ENCODE data around the gene TRAT1.

TRAT1 gene

GRCh38 chr3:108849075-108849474, 26.5 kb downstream of the TRAT1 start:
- no peak for TF ChIP-seq RAD21 (IDR thresholded peaks at IDR 0.05; ENCODE audit: low read depth)
- TF ChIP-seq REST (IDR thresholded peaks at IDR 0.05; ENCODE audit: low read depth) = no peak
- no peak for TF ChIP-seq FOXM1 (IDR thresholded peaks at IDR 0.05; ENCODE audit: borderline replicate concordance, low read depth)
- no peak for TF ChIP-seq CEBPB (IDR thresholded peaks at IDR 0.05)
- no peak for TF ChIP-seq CREB1 (IDR thresholded peaks at IDR 0.05; ENCODE audit: low read depth)
- TF ChIP-seq TEAD4 (IDR thresholded peaks at IDR 0.05) = no peak
- TF ChIP-seq EGR1 (IDR thresholded peaks at IDR 0.05) = no peak

GRCh38 chr3:108861401-108861800, 38.8 kb downstream of the TRAT1 start:
- TF ChIP-seq TEAD4 (IDR thresholded peaks at IDR 0.05) (no peak), NFIC (IDR thresholded peaks at IDR 0.05) (no peak), TCF12 (IDR thresholded peaks at IDR 0.05; ENCODE audit: low read depth) (no peak), REST (IDR thresholded peaks at IDR 0.05; ENCODE audit: low read depth) (no peak), EGR1 (IDR thresholded peaks at IDR 0.05) (no peak), MAX (IDR thresholded peaks at IDR 0.05) (no peak), EP300 (IDR thresholded peaks at IDR 0.05; ENCODE audit: borderline replicate concordance) (no peak), TAF1 (IDR thresholded peaks at IDR 0.05; ENCODE audit: low read depth) (no peak), USF1 (IDR thresholded peaks at IDR 0.05) (no peak), ZBTB7A (IDR thresholded peaks at IDR 0.05; ENCODE audit: low read depth) (no peak), YY1 (IDR thresholded peaks at IDR 0.05; ENCODE audit: low read depth) (no peak)

- TF ChIP-seq EP300 (IDR thresholded peaks at IDR 0.05; ENCODE audit: borderline replicate concordance) (no peak), USF1 (IDR thresholded peaks at IDR 0.05) (peak; percentile 64)
These were observed 40.5 kb downstream of the TRAT1 start for GRCh38 chr3:108862865-108863798.

GRCh38 chr3:108863799-108864135, 41.2 kb downstream of the TRAT1 start:
- TF ChIP-seq USF1 (IDR thresholded peaks at IDR 0.05) = no peak

GRCh38 chr3:108877901-108878300, 55.3 kb downstream of the TRAT1 start:
- no peak for TF ChIP-seq CEBPB (IDR thresholded peaks at IDR 0.05)
- no peak for TF ChIP-seq EP300 (IDR thresholded peaks at IDR 0.05; ENCODE audit: borderline replicate concordance)
- TF ChIP-seq FOXM1 (IDR thresholded peaks at IDR 0.05; ENCODE audit: borderline replicate concordance, low read depth) = no peak
- TF ChIP-seq TEAD4 (IDR thresholded peaks at IDR 0.05) = no peak
- no peak for TF ChIP-seq RAD21 (IDR thresholded peaks at IDR 0.05; ENCODE audit: low read depth)
- TF ChIP-seq YY1 (IDR thresholded peaks at IDR 0.05; ENCODE audit: low read depth) = no peak
- TF ChIP-seq ZBTB7A (IDR thresholded peaks at IDR 0.05; ENCODE audit: low read depth) = no peak
- no peak for TF ChIP-seq NFIC (IDR thresholded peaks at IDR 0.05)
- no peak for TF ChIP-seq TAF1 (IDR thresholded peaks at IDR 0.05; ENCODE audit: low read depth)
- TF ChIP-seq TCF12 (IDR thresholded peaks at IDR 0.05; ENCODE audit: low read depth) = no peak
- TF ChIP-seq REST (IDR thresholded peaks at IDR 0.05; ENCODE audit: low read depth) = no peak
- TF ChIP-seq MAX (IDR thresholded peaks at IDR 0.05) = no peak
- no peak for TF ChIP-seq USF1 (IDR thresholded peaks at IDR 0.05)
- no peak for TF ChIP-seq EGR1 (IDR thresholded peaks at IDR 0.05)
- no peak for TF ChIP-seq CREB1 (IDR thresholded peaks at IDR 0.05; ENCODE audit: low read depth)

Measured in Ishikawa (cell line).